Left lung (tissue), 10 donors: Measurements from ENCODE around the gene ZNF281. TPM values are rescaled to one million over a fixed set of nuclear protein-coding genes. Genes with fewer than 3 reads are reported as not detected.

Experiments used
- ATAC-seq: fragments of 200-7000 bp; cut with Tn5 transposase; one replicate; pipeline ENCODE4 v1.9.1; 2020; ENCODE audit warnings: moderate library complexity
- DNase-seq, 4 donors: peaks; one replicate each; pipeline ENCODE4 v3.0.0-alpha.2; 2013 to 2020
- H3K27ac ChIP-seq, 2 donors: fragments of 200-600 bp; sonication (generic) in 1 of 2; one replicate each; pipeline versions ENCODE4 v1.5.0 to v1.8.0; 2020 to 2021
- H3K27me3 ChIP-seq, 2 donors: fragments of 200-600 bp; sonication (generic) in 1 of 2; one replicate each; pipeline versions ENCODE4 v1.5.0 to v1.8.0; 2020 to 2021
- H3K36me3 ChIP-seq, 2 donors: fragments of 200-600 bp; sonication (generic) in 1 of 2; one replicate each; pipeline versions ENCODE4 v1.5.0 to v1.8.0; 2020 to 2021
- H3K4me1 ChIP-seq, 2 donors: fragments of 200-600 bp; one replicate each; pipeline ENCODE4 v1.8.0; 2021
- H3K4me3 ChIP-seq, 2 donors: fragments of 200-600 bp; sonication (generic) in 1 of 2; one replicate each; pipeline versions ENCODE4 v1.5.0 to v1.8.0; 2020 to 2021; ENCODE audit warnings: mild to moderate bottlenecking in 1 of 2
- H3K9me3 ChIP-seq, 2 donors: fragments of 200-600 bp; sonication (generic) in 1 of 2; one replicate each; pipeline versions ENCODE4 v1.5.0 to v1.8.0; 2020 to 2021
- intact Hi-C, 2 donors: fragments of 100-400 bp; cut with DNase I; formaldehyde crosslinking; loops; one replicate each; pipeline versions ENCODE4 v1.11.2 to v1.14.2; 2022
- polyA plus RNA-seq, 6 donors: library from polyadenylated mRNA; unstranded; fragments of 120-200 nt; gene quantifications; one replicate each; pipeline ENCODE4 v1.2.1, GENCODE V29; 2013; ENCODE audit not compliant: insufficient read length in 6 of 6
- total RNA-seq, 2 donors: library from RNA; stranded (reverse); fragmentation: NEBNext Ultra II Directional; extraction: Animal tissue kit (Norgen Biotek cat#: 25700); gene quantifications; one replicate each; pipeline ENCODE4 v1.2.1, GENCODE V29; 2021
- TF ChIP-seq, protein P1 (sequence below), 2 donors: fragments of 200-600 bp; sonication (generic) in 1 of 2; IDR thresholded peaks; one replicate each; pipeline versions ENCODE4 v1.5.0 to v1.8.0; 2021; ENCODE audit warnings: antibody characterized with exemption in 2 of 2
- donor health status: DM: no; HTN: yes; CAD: no.
- donor health status: DM: no; HTN: no; CAD: no.

ZNF281 gene
- total and polyA plus RNA-seq, 8 donors, result 18.1 to 28.9 (median 26.3) TPM

DNA sequence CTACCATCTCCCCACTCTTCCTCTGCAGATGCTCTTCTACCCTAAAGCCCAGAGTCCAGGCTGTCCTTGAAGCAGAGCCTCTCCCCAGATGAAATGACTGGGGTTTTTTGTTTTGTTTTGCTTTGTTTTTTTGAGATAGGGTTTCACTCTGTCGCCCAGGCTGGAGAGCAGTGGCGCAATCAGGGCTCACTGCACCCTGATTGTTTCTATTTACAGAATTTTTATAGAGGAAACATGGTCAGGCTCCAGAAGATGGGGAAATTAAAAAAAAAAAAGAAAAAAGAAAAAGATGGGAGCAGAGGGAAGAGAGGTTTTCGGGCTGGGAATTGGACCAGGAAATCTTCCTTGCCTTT, 43.7 kb upstream of the ZNF281 start:
- intact Hi-C loops, result no loop called here

DNA sequence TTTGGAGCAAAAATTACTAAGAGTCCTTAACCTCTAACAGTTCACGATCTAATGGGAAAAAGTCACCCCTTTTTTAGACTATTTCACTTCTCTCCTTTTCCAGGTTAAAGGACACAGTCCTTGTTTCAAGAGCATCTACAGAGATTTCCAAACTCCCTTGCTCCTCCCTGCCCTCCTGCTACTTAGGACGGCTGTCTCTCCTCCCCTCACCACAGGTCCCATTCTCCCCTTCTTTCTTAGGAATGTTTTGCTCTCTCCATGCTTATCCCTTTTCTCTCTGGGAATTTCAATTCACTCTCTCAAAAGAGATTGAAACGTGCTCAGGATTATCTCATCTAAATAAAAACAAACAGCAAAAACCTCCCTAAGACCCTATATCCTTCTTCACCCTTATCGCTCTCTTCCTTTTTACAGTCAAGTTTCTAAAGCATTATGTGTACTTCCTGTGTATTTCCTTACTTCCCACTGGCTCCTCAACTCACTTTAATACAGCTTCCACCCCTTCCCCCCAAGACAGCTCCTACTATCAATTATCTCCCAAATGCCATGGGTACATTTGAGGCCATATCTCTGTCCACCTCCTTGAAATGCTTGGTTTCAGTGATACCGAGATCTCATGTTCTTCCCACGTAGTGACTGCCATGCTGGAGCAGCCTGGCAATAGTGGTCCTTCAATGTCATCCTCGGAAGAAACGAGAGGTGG, 43.2 kb upstream of the ZNF281 start:
- ATAC-seq (no peak), DNase-seq (no peak)
- no peak overlapping the region for H3K27ac ChIP-seq
- H3K4me3 ChIP-seq, result no peak overlapping the region
- H3K9me3 ChIP-seq, result no peaks in the 10 kb centered on the region
- intact Hi-C loops, result no loop called here
- TF ChIP-seq, protein P1, sequence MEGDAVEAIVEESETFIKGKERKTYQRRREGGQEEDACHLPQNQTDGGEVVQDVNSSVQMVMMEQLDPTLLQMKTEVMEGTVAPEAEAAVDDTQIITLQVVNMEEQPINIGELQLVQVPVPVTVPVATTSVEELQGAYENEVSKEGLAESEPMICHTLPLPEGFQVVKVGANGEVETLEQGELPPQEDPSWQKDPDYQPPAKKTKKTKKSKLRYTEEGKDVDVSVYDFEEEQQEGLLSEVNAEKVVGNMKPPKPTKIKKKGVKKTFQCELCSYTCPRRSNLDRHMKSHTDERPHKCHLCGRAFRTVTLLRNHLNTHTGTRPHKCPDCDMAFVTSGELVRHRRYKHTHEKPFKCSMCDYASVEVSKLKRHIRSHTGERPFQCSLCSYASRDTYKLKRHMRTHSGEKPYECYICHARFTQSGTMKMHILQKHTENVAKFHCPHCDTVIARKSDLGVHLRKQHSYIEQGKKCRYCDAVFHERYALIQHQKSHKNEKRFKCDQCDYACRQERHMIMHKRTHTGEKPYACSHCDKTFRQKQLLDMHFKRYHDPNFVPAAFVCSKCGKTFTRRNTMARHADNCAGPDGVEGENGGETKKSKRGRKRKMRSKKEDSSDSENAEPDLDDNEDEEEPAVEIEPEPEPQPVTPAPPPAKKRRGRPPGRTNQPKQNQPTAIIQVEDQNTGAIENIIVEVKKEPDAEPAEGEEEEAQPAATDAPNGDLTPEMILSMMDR (IDR thresholded peaks at IDR 0.05), result no peak
- no peaks in the 10 kb centered on the region for H3K4me1 ChIP-seq
- H3K36me3 ChIP-seq, result no peaks in the 10 kb centered on the region
- no peaks in the 10 kb centered on the region for H3K27me3 ChIP-seq

More for the DNA sequence above, 43.7 kb upstream of the ZNF281 start:
- no peak for DNase-seq
- TF ChIP-seq, protein P1 (IDR thresholded peaks at IDR 0.05), result no peak
- Histone ChIP-seq H3K27ac (no peak overlapping the region), H3K36me3 (no peaks in the 10 kb centered on the region), H3K4me3 (no peak overlapping the region), H3K4me1 (no peaks in the 10 kb centered on the region), H3K9me3 (no peaks in the 10 kb centered on the region), H3K27me3 (no peaks in the 10 kb centered on the region)
- no peak for ATAC-seq

DNA sequence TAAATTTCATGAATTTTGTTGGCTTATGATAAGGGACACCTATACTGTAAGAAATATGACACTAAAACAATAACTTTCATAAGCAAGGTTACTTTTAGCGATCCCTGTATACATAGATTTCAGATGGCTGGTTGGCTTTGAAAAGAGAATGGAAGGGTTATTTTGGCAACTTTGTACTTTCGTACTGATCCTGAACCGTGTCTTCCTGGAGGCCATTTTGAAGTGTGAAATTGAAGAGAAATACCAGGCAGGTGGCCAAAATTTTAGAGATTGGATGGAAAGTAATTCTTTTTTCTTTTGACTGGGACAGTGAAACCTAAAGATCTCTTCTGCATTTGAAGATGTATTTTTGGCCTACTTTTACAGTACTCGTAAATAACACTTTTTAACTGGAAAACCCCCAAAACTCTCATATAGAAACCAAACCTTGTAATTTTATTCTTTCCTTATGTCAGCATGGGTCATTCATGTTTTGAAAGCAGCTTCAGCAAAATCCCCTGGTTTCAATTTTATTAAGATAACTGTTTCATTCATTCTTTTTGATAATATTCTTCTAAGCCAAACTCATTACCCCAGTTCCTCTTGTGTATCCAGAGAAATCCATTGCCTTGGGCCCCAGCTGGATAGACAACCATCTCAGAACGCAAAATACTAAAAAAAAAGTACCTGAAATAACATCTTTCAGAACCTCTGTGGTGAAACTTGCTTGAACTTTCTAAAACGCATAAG, 38.4 kb upstream of the ZNF281 start:
- H3K36me3 ChIP-seq, result no peaks in the 10 kb centered on the region
- no peaks in the 10 kb centered on the region for H3K4me1 ChIP-seq
- no peak overlapping the region for H3K27ac ChIP-seq
- intact Hi-C loops, result no loop called here
- H3K4me3 ChIP-seq, result no peak overlapping the region
- H3K9me3 ChIP-seq, result no peaks in the 10 kb centered on the region
- ATAC-seq (no peak), DNase-seq (no peak)
- no peaks in the 10 kb centered on the region for H3K27me3 ChIP-seq
- TF ChIP-seq, protein P1 (IDR thresholded peaks at IDR 0.05), result no peak

DNA sequence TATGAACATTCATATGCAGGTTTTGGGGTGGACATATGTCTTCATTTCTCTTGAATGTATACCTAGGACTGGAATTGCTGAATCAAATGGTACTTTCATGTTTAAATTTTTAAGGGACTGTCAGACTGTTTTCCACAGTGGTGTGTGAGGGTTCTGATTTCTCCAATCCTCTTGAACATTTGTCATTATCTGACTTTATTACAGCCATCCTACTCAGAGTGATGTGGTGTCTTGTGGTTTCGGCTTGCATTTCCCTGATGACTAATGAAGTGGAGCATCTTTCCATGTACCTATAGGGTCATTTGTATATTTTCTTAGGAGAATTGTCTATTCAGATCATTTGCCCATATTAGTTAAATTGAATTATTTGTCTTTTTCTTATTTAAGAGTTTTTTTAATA, 35.4 kb upstream of the ZNF281 start:
- ATAC-seq (no peak), DNase-seq (no peak)
- H3K27me3 ChIP-seq, result no peaks in the 10 kb centered on the region
- TF ChIP-seq, protein P1 (IDR thresholded peaks at IDR 0.05), result no peak
- no peak overlapping the region for H3K27ac ChIP-seq
- intact Hi-C loops, result no loop called here
- H3K4me3 ChIP-seq, result no peak overlapping the region
- no peaks in the 10 kb centered on the region for H3K9me3 ChIP-seq
- H3K4me1 ChIP-seq, result no peaks in the 10 kb centered on the region
- H3K36me3 ChIP-seq, result no peaks in the 10 kb centered on the region

DNA sequence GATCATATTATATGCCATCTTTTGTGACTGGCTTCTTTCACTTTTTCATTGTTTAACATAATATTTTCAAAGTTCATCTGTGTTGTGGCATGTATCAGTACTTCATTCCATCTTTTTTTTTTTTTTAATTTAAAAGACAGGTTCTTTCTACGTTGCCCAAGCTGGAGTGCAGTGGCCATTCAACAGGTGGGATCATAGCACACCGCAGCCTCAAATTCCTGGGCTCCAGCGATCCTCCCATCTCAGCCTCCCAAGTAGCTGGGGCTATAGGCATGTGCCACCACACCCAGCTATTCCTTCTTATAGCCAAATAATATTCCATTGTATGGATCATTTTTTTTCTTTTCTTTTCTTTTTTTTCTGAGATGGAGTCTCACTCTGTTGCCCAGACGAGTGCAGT, 34.6 kb upstream of the ZNF281 start:
- DNase-seq (no peak), ATAC-seq (no peak)
- Histone ChIP-seq H3K4me3 (no peak overlapping the region), H3K27me3 (no peaks in the 10 kb centered on the region), H3K36me3 (no peaks in the 10 kb centered on the region), H3K4me1 (no peaks in the 10 kb centered on the region), H3K27ac (no peak overlapping the region), H3K9me3 (no peaks in the 10 kb centered on the region)
- TF ChIP-seq, protein P1 (IDR thresholded peaks at IDR 0.05), result no peak
- intact Hi-C loops, result no loop called here
